ENCODE results near the gene CA6.

GRCh38 chr1:8902765-8903164 lies 42.9 kb upstream of the CA6 start:
- TF ChIP-seq POLR2A (IDR thresholded peaks at IDR 0.05) (no peak), CTCF (IDR thresholded peaks at IDR 0.05) (no peak), POLR2AphosphoS5 (IDR thresholded peaks at IDR 0.05; ENCODE audit: insufficient read depth in 1 of 2, low read depth in 1 of 2) (no peak)
